ENCODE measurements around the gene BMP8A. TPM values are rescaled to one million over a fixed set of nuclear protein-coding genes. Genes with fewer than 3 reads are reported as not detected.
"Not testable (repeated sequence)": the region's sequence is repeated elsewhere in the genome, so short reads cannot be mapped to it uniquely, and the experiment has no call there.

BMP8A gene, protein sequence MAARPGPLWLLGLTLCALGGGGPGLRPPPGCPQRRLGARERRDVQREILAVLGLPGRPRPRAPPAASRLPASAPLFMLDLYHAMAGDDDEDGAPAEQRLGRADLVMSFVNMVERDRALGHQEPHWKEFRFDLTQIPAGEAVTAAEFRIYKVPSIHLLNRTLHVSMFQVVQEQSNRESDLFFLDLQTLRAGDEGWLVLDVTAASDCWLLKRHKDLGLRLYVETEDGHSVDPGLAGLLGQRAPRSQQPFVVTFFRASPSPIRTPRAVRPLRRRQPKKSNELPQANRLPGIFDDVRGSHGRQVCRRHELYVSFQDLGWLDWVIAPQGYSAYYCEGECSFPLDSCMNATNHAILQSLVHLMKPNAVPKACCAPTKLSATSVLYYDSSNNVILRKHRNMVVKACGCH
- total RNA-seq: 0.27 TPM

DNA sequence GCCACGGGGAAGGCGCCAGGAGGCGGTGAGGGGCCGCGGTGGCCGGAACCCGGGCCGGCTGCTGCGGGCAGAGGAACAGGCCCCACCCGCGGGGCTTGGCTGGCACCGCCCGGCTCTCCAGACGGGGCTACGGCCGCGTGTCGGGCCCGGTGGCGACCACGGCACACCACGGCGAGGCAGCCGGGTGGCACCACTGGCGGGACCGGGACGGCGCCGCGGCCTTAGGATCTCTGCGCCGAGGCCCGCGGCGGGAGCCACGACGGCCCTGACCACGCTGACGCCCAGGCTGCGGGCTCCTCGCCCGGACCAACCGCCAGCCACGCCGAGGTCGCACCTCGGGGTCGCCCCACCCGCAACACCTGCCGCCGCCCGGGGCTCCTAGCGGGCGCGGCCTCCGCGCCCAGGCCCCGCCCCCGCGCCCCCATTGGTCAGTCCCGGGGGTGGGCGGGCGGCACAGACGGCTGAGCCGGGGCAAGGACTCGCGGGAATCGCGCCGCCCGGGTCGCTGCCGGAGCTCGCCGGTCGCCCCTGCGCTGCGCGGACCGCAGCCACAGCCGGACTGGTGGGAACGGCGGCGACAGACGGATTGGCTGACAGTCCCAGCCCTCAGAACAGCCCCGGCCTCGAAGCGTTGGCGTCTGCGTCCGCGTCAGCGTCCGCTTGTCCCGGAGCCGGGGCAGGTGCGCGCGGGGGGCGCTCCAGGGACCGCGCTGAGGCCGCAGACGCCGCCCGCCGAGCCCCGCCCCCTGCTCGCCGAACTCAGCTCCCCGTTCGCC, at the start of gene BMP8A:
Gene BMP8A, plus strand, starts transcription at position 491 of the 776 bp plus-strand sequence. CDS start 356 bp downstream, outside the sequence.
- DNase-seq (ENCODE audit: low read depth in 2 of 3, low spot score in 2 of 3): peak; percentile 52 to 73 (median 61)

GRCh38 chr1:39441797-39442196, 49.6 kb upstream of the BMP8A start:
- DNase-seq (ENCODE audit: low read depth in 2 of 3, low spot score in 2 of 3): no peak

GRCh38 chr1:39445573-39445972, 45.9 kb upstream of the BMP8A start:
- no peak for DNase-seq (ENCODE audit: low read depth in 2 of 3, low spot score in 2 of 3)

DNA sequence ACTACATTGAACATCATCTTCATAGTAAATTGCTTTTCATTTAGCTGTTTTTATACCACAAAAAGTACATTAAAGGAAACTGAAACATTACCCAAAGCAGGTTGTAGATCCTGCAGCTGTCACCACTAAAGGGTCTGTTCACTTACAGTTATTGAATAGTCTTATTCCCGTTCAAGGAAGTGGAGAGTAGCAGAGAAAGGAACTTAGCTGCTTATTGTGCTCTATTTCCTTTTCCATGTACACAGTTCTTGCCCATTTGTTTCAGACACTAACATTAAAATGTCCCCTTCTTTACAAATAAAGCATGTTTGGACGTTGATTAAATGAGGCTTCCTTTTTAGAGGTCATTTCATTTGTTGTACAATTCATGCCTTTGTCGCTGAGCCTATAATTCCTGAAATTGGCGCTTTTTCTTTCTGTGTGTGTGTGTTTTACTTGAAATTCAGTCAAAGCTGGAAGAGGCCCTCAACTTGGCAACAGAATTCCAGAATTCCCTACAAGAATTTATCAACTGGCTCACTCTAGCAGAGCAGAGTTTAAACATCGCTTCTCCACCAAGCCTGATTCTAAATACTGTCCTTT, 44.4 kb upstream of the BMP8A start:
- no peak for DNase-seq (ENCODE audit: low read depth in 2 of 3, low spot score in 2 of 3)

GRCh38 chr1:39450041-39450440, 41.4 kb upstream of the BMP8A start:
- not testable (repeated sequence) for DNase-seq (ENCODE audit: low read depth in 2 of 3, low spot score in 2 of 3)

DNA sequence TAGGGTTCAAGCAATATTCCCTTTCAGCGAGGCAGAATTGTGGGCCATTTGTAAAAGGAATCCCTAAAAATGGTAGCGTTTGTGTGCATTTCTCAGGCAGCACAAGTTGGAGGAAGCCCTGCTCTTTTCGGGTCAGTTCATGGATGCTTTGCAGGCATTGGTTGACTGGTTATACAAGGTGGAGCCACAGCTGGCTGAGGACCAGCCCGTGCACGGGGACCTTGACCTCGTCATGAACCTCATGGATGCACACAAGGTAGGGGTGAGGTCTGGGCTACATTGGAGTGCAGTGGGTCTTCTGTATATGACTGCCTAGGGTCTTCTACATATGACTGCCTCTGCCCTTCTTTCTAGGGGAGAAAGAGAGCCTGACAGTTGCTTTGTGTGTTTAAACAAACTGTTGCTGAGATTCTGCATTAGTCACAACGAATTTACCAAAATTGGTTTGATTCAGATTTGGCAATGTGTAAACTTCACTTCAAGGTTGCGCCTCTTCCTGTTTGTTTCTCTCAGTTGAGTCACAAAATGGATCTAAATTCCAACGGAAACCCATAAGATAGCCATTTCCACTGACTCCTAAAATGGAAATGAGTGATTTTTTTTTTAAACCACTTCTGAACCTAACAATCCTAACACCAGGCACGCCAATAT, 40.4 kb upstream of the BMP8A start:
- no peak for DNase-seq (ENCODE audit: low read depth in 2 of 3, low spot score in 2 of 3)

DNA sequence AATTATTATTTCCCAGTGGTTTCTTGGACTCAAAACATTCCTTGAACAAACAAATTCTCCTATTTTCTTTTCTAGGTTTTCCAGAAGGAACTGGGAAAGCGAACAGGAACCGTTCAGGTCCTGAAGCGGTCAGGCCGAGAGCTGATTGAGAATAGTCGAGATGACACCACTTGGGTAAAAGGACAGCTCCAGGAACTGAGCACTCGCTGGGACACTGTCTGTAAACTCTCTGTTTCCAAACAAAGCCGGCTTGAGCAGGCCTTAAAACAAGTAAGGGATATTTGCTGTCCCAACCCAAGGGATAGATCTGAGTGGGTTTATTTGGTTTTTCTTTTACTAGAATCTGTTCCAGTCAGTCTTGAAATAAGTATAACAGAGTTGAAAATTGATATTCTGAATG, 39.4 kb upstream of the BMP8A start:
- no peak for DNase-seq (ENCODE audit: low read depth in 2 of 3, low spot score in 2 of 3)

GRCh38 chr1:39452540-39452939, 38.9 kb upstream of the BMP8A start:
- DNase-seq (ENCODE audit: low read depth in 2 of 3, low spot score in 2 of 3): no peak

DNA sequence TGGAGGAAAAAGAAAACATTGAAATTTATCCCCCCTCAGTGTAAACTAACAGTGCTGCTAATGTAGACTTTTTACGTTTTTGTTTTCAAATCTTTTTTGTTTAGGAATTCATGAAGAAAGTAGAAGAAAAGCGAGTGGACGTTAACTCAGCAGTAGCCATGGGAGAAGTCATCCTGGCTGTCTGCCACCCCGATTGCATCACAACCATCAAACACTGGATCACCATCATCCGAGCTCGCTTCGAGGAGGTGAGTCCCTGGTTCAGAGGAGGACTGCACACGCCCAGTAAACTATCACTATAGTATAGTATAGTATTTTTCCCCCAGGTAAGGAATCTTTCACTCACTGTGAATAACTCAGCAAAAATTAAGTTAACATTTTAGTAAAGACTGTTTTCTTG, 37.8 kb upstream of the BMP8A start:
- no peak for DNase-seq (ENCODE audit: low read depth in 2 of 3, low spot score in 2 of 3)

DNA sequence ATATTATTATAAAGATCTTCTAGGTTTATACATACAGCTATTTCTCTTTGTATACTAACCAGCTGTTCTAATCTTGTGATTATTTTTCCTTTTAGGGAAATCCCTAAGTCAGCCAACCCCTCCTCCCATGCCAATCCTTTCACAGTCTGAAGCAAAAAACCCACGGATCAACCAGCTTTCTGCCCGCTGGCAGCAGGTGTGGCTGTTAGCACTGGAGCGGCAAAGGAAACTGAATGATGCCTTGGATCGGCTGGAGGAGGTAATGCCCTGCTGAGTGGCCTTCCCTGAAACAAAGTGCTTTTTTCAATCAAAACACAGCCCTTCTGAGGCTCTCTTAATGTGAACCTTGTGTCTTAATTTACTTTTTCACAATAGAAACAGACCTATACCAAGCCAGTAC, 32.4 kb upstream of the BMP8A start:
- no peak for DNase-seq (ENCODE audit: low read depth in 2 of 3, low spot score in 2 of 3)

- no peak for DNase-seq (ENCODE audit: low read depth in 2 of 3, low spot score in 2 of 3)
These were observed 29.4 kb upstream of the BMP8A start for GRCh38 chr1:39462074-39462473.

DNA sequence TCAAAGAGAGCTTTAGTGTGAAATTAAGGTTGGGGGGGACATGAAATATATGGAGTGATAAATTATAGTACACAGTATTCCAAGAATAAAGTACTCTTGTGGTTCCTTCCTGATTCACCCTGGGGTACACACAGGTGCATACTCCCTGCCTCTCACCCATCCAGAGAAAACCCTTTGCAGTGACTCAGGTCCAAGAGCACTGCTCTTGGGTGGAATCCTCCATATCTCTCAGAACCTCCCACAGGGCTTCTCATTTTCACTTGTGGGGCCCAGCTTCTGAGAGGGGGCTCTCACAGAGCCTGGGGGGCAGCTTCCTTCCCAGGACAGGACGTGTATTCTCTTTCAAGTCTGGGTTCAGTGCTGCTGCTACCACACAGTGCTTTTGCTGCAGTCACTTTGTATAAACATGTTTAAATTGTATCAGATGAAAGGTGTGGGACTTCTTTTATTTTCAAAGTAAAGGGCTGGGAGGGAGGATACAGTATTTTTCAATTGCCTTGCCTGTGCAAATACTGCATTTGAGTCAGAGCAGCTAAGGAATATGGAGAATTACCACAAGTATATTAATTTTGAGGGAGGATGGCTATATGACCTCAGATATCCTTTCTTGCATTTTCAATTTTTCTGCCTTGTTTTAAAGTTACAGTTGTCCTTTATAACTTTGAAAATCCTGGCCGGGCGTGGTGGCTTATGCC, 24.9 kb upstream of the BMP8A start:
- DNase-seq (ENCODE audit: low read depth in 2 of 3, low spot score in 2 of 3): no peak

DNA sequence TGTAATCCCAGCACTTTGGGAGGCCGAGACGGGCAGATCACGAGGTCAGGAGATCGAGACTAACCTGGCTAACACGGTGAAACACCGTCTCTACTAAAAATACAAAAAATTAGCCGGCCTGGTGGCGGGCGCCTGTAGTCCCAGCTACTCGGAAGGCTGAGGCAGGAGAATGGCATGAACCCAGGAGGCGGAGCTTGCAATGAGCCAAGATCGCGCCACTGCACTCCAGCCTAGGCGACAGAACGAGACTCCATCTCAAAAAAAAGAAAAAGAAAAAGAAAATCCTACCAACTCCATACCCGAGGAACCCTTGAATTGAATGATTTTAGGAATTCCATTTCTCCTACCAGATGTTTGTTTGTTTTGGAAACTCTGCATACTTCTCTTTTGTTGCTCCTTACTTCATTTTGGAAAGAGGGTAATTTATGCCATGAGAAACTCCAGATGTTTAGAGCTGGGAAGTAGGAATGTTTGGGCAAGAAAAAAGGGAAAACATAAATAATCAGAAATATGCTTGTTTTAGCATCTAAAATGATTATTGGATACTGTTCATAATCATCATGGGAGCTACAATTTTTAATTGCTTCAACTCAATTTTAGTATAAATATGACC, 24.2 kb upstream of the BMP8A start:
- DNase-seq (ENCODE audit: low read depth in 2 of 3, low spot score in 2 of 3): not testable (repeated sequence)

DNA sequence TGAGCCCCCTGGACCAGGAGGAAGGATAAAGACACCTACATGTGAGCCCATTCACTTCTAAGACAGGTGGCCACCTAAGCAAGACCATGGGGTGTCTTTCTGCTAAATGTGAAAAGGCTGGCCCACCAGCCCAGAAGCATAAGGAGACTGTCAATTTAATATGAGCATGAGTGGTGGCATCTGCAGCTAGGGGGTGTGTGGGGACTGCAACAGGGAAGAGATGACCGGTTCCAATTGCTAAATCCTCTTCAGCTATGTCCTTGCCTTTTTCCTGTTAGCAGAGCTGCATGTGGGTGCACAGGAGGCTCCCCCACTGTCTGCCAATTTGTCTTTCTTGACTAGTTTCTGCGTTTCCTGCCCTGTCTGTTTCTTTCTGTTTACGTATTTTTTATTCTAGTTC, 22.3 kb upstream of the BMP8A start:
- no peak for DNase-seq (ENCODE audit: low read depth in 2 of 3, low spot score in 2 of 3)

GRCh38 chr1:39470040-39470439, 21.4 kb upstream of the BMP8A start:
- DNase-seq (ENCODE audit: low read depth in 2 of 3, low spot score in 2 of 3): no peak

DNA sequence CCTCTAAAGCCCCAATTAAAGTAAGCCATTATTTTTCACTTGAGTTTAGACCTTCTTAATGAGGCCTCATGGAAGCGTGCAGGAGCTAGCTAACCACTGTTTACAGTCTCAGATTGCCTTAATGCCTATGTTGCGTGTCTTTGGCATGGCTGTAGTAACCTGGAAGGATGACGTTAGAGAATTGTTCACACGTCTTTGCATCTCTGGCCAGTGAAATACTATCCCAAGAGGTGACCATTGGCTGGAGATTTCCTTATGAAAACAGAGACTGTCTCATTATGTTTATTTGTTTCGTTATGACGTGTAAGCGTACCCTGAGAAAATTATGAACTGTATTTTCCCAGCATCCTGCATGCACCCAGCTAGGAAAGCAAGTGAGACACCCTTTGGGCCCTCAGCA, 18.6 kb upstream of the BMP8A start:
- no peak for DNase-seq (ENCODE audit: low read depth in 2 of 3, low spot score in 2 of 3)

DNA sequence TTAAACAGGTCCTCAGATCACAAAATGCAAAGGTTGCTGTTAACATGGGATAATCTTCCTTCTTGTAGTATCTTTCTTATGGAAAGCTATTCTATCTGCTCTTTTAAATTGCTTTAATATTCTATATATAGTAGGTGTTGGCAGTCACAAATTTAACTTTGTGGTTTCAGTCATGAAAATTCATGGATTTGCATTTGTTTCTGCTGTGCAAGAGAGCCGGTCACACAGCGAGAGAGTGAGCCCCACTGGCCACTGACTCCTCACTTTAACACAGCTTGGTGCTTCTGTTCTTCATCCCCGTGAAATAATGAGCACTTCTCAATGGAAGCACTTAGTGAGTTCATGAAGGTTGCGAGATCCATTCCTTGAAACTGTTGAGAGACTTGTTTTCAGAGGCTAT, 18.1 kb upstream of the BMP8A start:
- no peak for DNase-seq (ENCODE audit: low read depth in 2 of 3, low spot score in 2 of 3)

GRCh38 chr1:39474810-39475209, 16.6 kb upstream of the BMP8A start:
- DNase-seq (ENCODE audit: low read depth in 2 of 3, low spot score in 2 of 3): no peak

DNA sequence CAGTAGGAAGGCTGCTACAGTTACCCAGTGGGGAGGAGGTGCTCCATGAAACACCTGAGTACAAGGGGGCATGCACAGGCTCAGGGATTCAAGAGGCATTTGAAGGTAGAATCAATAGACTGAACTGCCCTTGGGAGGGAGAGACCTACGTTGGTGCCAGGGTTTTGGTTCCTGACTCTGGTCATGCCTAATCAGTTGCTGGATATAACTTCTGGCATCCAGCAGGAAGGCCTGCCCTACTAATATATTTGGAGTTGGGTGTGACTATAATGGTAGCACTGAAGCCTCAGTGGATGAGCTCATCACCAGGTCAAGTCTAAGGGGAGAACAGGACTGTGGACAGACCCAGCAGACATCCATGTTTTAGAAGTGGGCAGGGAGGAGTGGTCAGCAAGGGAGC, 15.9 kb upstream of the BMP8A start:
- not testable (repeated sequence) for DNase-seq (ENCODE audit: low read depth in 2 of 3, low spot score in 2 of 3)

All from hematopoietic multipotent progenitor cell (in vitro differentiated cells).